GM23338 (cell line): ENCODE measurements around the gene IGSF11.

Experiments
- CREB1 ChIP-seq: fragments of 250-450 bp; sonication (Bioruptor Pico); IDR thresholded peaks from 2 replicates; pipeline ENCODE4 v1.5.0; 2020; ENCODE audit warnings: low read depth, mild to moderate bottlenecking, moderate library complexity
- EZH2 ChIP-seq: fragments of 200-600 bp; sonication (generic); IDR thresholded peaks from one replicate; pipeline ENCODE4 v1.8.0; 2017; ENCODE audit warnings: antibody characterized with exemption, mild to moderate bottlenecking, low read depth; ENCODE audit not compliant: unreplicated experiment
- EZH2phosphoT487 ChIP-seq: fragments of 200-600 bp; sonication (generic); IDR thresholded peaks from one replicate; pipeline ENCODE4 v1.8.1; 2018; ENCODE audit warnings: antibody characterized with exemption; ENCODE audit not compliant: unreplicated experiment
- JUNB ChIP-seq: IDR thresholded peaks from one replicate; pipeline ENCODE4 v1.6.1; 2016; ENCODE audit warnings: antibody characterized with exemption; ENCODE audit not compliant: unreplicated experiment
- NANOG ChIP-seq: IDR thresholded peaks from 2 replicates; pipeline ENCODE4 v1.6.1; 2016; ENCODE audit warnings: antibody characterized with exemption, borderline replicate concordance
- POLR2AphosphoS5 ChIP-seq: IDR thresholded peaks from 2 replicates; pipeline ENCODE4 v1.6.1; 2016; ENCODE audit warnings: antibody characterized with exemption, low read depth
- STAT1 ChIP-seq: IDR thresholded peaks from one replicate; pipeline ENCODE4 v1.6.1; 2016; ENCODE audit warnings: antibody characterized with exemption; ENCODE audit not compliant: unreplicated experiment
- ZNF114 ChIP-seq: fragments of 250-450 bp; sonication (Bioruptor Pico); IDR thresholded peaks from 2 replicates; pipeline ENCODE4 v1.5.0; 2020; ENCODE audit warnings: mild to moderate bottlenecking, moderate library complexity
- ZNF331 ChIP-seq: fragments of 250-450 bp; sonication (Bioruptor Pico); IDR thresholded peaks from 2 replicates; pipeline ENCODE4 v1.5.0; 2020; ENCODE audit warnings: low read depth, mild to moderate bottlenecking, moderate library complexity
- TF ChIP-seq, protein P1 (sequence below), 2 experiments: fragments of 200-600 bp in 1 of 2; sonication (generic) in 1 of 2; conservative IDR thresholded peaks; 2 replicates each; pipeline versions ENCODE4 v1.5.1 to v1.6.1; 2016 to 2017; ENCODE audit warnings: antibody characterized with exemption in 2 of 2, low read depth in 2 of 2, mild to moderate bottlenecking in 2 of 2, moderate library complexity in 1 of 2
- TF ChIP-seq, protein P2 (sequence below): IDR thresholded peaks from one replicate; pipeline ENCODE4 v1.6.1; 2018; ENCODE audit warnings: antibody characterized with exemption; ENCODE audit not compliant: unreplicated experiment
- TF ChIP-seq, protein P3 (sequence below): IDR thresholded peaks from 2 replicates; pipeline ENCODE4 v1.6.1; 2016; ENCODE audit warnings: antibody characterized with exemption
- TF ChIP-seq, protein P4 (sequence below): fragments of 250-450 bp; sonication (Bioruptor Pico); IDR thresholded peaks from 2 replicates; pipeline ENCODE4 v1.5.0; 2020; ENCODE audit warnings: mild to moderate bottlenecking, moderate library complexity

DNA sequence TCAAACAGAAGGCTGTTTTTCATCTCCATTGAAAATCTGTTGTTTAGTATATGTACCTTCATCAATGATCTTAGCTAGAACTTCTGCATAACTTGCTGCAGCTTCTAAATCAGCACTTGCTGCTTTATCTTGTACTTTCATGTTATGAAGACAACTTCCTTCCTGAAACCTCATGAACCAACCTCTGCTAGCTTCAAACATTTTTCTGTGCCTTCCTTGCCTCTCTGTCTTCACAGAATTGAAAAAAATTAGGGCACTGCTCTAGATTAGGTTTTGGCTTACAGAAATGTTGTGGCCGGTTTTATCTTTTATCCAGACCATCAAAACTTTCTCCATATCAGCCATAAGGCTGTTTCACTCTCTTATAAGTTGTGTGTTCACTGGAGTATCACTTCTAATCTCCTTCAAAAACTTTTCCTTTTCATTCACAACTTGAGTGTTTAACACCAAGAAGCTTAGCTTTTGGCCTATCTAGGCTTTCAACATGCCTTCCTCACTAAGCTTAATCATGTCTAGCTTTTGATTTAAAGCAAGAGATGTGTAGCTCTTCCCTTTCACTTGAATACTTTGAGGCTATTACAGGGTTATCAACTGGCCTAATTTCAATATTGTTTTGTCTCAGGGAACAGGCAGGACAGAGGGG, 78.6 kb downstream of the IGSF11 start:
- TF ChIP-seq EZH2 (no peak), CREB1 (CRISPR knock-in tag) (no peak), POLR2AphosphoS5 (no peak), JUNB (no peak), ZNF114 (CRISPR knock-in tag) (no peak), EZH2phosphoT487 (no peak), NANOG (no peak), STAT1 (no peak), ZNF331 (CRISPR knock-in tag) (no peak)
- TF ChIP-seq, protein P1, sequence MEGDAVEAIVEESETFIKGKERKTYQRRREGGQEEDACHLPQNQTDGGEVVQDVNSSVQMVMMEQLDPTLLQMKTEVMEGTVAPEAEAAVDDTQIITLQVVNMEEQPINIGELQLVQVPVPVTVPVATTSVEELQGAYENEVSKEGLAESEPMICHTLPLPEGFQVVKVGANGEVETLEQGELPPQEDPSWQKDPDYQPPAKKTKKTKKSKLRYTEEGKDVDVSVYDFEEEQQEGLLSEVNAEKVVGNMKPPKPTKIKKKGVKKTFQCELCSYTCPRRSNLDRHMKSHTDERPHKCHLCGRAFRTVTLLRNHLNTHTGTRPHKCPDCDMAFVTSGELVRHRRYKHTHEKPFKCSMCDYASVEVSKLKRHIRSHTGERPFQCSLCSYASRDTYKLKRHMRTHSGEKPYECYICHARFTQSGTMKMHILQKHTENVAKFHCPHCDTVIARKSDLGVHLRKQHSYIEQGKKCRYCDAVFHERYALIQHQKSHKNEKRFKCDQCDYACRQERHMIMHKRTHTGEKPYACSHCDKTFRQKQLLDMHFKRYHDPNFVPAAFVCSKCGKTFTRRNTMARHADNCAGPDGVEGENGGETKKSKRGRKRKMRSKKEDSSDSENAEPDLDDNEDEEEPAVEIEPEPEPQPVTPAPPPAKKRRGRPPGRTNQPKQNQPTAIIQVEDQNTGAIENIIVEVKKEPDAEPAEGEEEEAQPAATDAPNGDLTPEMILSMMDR (conservative IDR thresholded peaks at IDR 0.05; ENCODE audit: low read depth in 2 of 2) = no peak
- TF ChIP-seq, protein P2, sequence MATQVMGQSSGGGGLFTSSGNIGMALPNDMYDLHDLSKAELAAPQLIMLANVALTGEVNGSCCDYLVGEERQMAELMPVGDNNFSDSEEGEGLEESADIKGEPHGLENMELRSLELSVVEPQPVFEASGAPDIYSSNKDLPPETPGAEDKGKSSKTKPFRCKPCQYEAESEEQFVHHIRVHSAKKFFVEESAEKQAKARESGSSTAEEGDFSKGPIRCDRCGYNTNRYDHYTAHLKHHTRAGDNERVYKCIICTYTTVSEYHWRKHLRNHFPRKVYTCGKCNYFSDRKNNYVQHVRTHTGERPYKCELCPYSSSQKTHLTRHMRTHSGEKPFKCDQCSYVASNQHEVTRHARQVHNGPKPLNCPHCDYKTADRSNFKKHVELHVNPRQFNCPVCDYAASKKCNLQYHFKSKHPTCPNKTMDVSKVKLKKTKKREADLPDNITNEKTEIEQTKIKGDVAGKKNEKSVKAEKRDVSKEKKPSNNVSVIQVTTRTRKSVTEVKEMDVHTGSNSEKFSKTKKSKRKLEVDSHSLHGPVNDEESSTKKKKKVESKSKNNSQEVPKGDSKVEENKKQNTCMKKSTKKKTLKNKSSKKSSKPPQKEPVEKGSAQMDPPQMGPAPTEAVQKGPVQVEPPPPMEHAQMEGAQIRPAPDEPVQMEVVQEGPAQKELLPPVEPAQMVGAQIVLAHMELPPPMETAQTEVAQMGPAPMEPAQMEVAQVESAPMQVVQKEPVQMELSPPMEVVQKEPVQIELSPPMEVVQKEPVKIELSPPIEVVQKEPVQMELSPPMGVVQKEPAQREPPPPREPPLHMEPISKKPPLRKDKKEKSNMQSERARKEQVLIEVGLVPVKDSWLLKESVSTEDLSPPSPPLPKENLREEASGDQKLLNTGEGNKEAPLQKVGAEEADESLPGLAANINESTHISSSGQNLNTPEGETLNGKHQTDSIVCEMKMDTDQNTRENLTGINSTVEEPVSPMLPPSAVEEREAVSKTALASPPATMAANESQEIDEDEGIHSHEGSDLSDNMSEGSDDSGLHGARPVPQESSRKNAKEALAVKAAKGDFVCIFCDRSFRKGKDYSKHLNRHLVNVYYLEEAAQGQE = no peak
- TF ChIP-seq, protein P3, sequence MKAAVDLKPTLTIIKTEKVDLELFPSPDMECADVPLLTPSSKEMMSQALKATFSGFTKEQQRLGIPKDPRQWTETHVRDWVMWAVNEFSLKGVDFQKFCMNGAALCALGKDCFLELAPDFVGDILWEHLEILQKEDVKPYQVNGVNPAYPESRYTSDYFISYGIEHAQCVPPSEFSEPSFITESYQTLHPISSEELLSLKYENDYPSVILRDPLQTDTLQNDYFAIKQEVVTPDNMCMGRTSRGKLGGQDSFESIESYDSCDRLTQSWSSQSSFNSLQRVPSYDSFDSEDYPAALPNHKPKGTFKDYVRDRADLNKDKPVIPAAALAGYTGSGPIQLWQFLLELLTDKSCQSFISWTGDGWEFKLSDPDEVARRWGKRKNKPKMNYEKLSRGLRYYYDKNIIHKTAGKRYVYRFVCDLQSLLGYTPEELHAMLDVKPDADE = no peak
- TF ChIP-seq, protein P4, sequence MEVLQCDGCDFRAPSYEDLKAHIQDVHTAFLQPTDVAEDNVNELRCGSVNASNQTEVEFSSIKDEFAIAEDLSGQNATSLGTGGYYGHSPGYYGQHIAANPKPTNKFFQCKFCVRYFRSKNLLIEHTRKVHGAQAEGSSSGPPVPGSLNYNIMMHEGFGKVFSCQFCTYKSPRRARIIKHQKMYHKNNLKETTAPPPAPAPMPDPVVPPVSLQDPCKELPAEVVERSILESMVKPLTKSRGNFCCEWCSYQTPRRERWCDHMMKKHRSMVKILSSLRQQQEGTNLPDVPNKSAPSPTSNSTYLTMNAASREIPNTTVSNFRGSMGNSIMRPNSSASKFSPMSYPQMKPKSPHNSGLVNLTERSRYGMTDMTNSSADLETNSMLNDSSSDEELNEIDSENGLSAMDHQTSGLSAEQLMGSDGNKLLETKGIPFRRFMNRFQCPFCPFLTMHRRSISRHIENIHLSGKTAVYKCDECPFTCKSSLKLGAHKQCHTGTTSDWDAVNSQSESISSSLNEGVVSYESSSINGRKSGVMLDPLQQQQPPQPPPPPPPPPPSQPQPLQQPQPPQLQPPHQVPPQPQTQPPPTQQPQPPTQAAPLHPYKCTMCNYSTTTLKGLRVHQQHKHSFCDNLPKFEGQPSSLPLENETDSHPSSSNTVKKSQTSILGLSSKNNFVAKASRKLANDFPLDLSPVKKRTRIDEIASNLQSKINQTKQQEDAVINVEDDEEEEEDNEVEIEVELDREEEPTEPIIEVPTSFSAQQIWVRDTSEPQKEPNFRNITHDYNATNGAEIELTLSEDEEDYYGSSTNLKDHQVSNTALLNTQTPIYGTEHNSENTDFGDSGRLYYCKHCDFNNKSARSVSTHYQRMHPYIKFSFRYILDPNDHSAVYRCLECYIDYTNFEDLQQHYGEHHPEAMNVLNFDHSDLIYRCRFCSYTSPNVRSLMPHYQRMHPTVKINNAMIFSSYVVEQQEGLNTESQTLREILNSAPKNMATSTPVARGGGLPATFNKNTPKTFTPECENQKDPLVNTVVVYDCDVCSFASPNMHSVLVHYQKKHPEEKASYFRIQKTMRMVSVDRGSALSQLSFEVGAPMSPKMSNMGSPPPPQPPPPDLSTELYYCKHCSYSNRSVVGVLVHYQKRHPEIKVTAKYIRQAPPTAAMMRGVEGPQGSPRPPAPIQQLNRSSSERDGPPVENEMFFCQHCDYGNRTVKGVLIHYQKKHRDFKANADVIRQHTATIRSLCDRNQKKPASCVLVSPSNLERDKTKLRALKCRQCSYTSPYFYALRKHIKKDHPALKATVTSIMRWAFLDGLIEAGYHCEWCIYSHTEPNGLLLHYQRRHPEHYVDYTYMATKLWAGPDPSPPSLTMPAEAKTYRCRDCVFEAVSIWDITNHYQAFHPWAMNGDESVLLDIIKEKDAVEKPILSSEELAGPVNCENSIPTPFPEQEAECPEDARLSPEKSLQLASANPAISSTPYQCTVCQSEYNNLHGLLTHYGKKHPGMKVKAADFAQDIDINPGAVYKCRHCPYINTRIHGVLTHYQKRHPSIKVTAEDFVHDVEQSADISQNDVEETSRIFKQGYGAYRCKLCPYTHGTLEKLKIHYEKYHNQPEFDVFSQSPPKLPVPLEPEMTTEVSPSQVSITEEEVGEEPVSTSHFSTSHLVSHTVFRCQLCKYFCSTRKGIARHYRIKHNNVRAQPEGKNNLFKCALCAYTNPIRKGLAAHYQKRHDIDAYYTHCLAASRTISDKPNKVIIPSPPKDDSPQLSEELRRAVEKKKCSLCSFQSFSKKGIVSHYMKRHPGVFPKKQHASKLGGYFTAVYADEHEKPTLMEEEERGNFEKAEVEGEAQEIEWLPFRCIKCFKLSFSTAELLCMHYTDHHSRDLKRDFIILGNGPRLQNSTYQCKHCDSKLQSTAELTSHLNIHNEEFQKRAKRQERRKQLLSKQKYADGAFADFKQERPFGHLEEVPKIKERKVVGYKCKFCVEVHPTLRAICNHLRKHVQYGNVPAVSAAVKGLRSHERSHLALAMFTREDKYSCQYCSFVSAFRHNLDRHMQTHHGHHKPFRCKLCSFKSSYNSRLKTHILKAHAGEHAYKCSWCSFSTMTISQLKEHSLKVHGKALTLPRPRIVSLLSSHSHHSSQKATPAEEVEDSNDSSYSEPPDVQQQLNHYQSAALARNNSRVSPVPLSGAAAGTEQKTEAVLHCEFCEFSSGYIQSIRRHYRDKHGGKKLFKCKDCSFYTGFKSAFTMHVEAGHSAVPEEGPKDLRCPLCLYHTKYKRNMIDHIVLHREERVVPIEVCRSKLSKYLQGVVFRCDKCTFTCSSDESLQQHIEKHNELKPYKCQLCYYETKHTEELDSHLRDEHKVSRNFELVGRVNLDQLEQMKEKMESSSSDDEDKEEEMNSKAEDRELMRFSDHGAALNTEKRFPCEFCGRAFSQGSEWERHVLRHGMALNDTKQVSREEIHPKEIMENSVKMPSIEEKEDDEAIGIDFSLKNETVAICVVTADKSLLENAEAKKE (CRISPR knock-in tag) = no peak
